Rectal smooth muscle tissue (tissue), 1 donor: ENCODE measurements around the gene ZNF331.
"Not testable (repeated sequence)": the region's sequence is repeated elsewhere in the genome, so short reads cannot be mapped to it uniquely, and the experiment has no call there.

Experiments used
- H3K27ac ChIP-seq: one replicate; pipeline ENCODE4 v1.7.0; 2013; ENCODE audit warnings: low read depth, low read length, inconsistent platforms
- H3K27me3 ChIP-seq: one replicate; pipeline ENCODE4 v1.7.0; 2013; ENCODE audit warnings: low read length; ENCODE audit not compliant: control insufficient read depth, insufficient read depth
- H3K36me3 ChIP-seq: one replicate; pipeline ENCODE4 v1.7.0; 2013; ENCODE audit warnings: low read length; ENCODE audit not compliant: control insufficient read depth, insufficient read depth
- H3K4me1 ChIP-seq: one replicate; pipeline ENCODE4 v1.7.0; 2013; ENCODE audit warnings: low read length; ENCODE audit not compliant: control insufficient read depth, insufficient read depth
- H3K4me3 ChIP-seq: one replicate; pipeline ENCODE4 v1.7.0; 2013; ENCODE audit warnings: low read length
- H3K9ac ChIP-seq: one replicate; pipeline ENCODE4 v1.7.0; 2013; ENCODE audit warnings: low read length

The ZNF331 gene

GRCh38 chr19:53511357-53511756 is 26.6 kb upstream of the ZNF331 start:
- no peak overlapping the region for H3K4me3 ChIP-seq
- H3K27ac ChIP-seq, result no peak overlapping the region
- no peaks in the 10 kb centered on the region for H3K27me3 ChIP-seq
- no peak overlapping the region for H3K9ac ChIP-seq
- no peaks in the 10 kb centered on the region for H3K4me1 ChIP-seq
- H3K36me3 ChIP-seq, result no peaks in the 10 kb centered on the region

GRCh38 chr19:53511933-53512374 is 26.0 kb upstream of the ZNF331 start:
- Histone ChIP-seq H3K27me3 (no peaks in the 10 kb centered on the region), H3K36me3 (no peaks in the 10 kb centered on the region), H3K27ac (no peak overlapping the region), H3K9ac (no peak overlapping the region), H3K4me1 (no peaks in the 10 kb centered on the region), H3K4me3 (no peak overlapping the region)

GRCh38 chr19:53515047-53515446 is 22.9 kb upstream of the ZNF331 start:
- not testable (repeated sequence) for H3K9ac ChIP-seq, H3K4me3 ChIP-seq, H3K27ac ChIP-seq, H3K4me1 ChIP-seq, H3K27me3 ChIP-seq, H3K36me3 ChIP-seq

GRCh38 chr19:53517114-53517741 is 20.7 kb upstream of the ZNF331 start:
- Histone ChIP-seq H3K4me3 (no peak overlapping the region), H3K4me1 (peaks cover 6% of the 10 kb centered on the region), H3K9ac (no peak overlapping the region), H3K36me3 (no peaks in the 10 kb centered on the region), H3K27me3 (no peaks in the 10 kb centered on the region), H3K27ac (no peak overlapping the region)

- no peaks in the 10 kb centered on the region for H3K36me3 ChIP-seq
- H3K27ac ChIP-seq, result no peak overlapping the region
- H3K27me3 ChIP-seq, result no peaks in the 10 kb centered on the region
- peaks cover 6% of the 10 kb centered on the region for H3K4me1 ChIP-seq
- no peak overlapping the region for H3K9ac ChIP-seq
- no peak overlapping the region for H3K4me3 ChIP-seq
Observed at GRCh38 chr19:53518121-53518520, 19.8 kb upstream of the ZNF331 start.

- Histone ChIP-seq H3K4me1 (peaks cover 6% of the 10 kb centered on the region), H3K27me3 (no peaks in the 10 kb centered on the region), H3K27ac (no peak overlapping the region), H3K4me3 (no peak overlapping the region), H3K9ac (no peak overlapping the region), H3K36me3 (no peaks in the 10 kb centered on the region)
Observed at GRCh38 chr19:53518716-53519115, 19.2 kb upstream of the ZNF331 start.

- Histone ChIP-seq H3K36me3 (no peaks in the 10 kb centered on the region), H3K27ac (no peak overlapping the region), H3K4me1 (peaks cover 6% of the 10 kb centered on the region), H3K9ac (no peak overlapping the region), H3K27me3 (no peaks in the 10 kb centered on the region), H3K4me3 (no peak overlapping the region)
Observed at GRCh38 chr19:53519446-53519845, 18.5 kb upstream of the ZNF331 start.

- Histone ChIP-seq H3K9ac (no peak overlapping the region), H3K36me3 (no peaks in the 10 kb centered on the region), H3K4me3 (peak overlapping the region; percentile 68), H3K27me3 (no peaks in the 10 kb centered on the region), H3K4me1 (peaks cover 6% of the 10 kb centered on the region), H3K27ac (peak overlapping the region; percentile 92)
Observed at GRCh38 chr19:53520163-53520546, 17.8 kb upstream of the ZNF331 start.

- H3K9ac ChIP-seq, result no peak overlapping the region
- no peaks in the 10 kb centered on the region for H3K36me3 ChIP-seq
- no peaks in the 10 kb centered on the region for H3K27me3 ChIP-seq
- H3K4me3 ChIP-seq, result peak overlapping the region; percentile 85
- H3K4me1 ChIP-seq, result peaks cover 6% of the 10 kb centered on the region
- peak overlapping the region; percentile 92 for H3K27ac ChIP-seq
Observed at GRCh38 chr19:53520547-53521372, 17.2 kb upstream of the ZNF331 start.

- H3K27ac ChIP-seq, result no peak overlapping the region
- peaks cover 6% of the 10 kb centered on the region for H3K4me1 ChIP-seq
- H3K4me3 ChIP-seq, result peak overlapping the region; percentile 85
- H3K9ac ChIP-seq, result no peak overlapping the region
- no peaks in the 10 kb centered on the region for H3K27me3 ChIP-seq
- H3K36me3 ChIP-seq, result no peaks in the 10 kb centered on the region
Observed at GRCh38 chr19:53521373-53522202, 16.4 kb upstream of the ZNF331 start.

GRCh38 chr19:53525922-53526321 is 12.0 kb upstream of the ZNF331 start:
- H3K27me3 ChIP-seq, result no peaks in the 10 kb centered on the region
- H3K27ac ChIP-seq, result no peak overlapping the region
- H3K36me3 ChIP-seq, result no peaks in the 10 kb centered on the region
- H3K4me3 ChIP-seq, result no peak overlapping the region
- H3K9ac ChIP-seq, result no peak overlapping the region
- peaks cover 3% of the 10 kb centered on the region for H3K4me1 ChIP-seq

GRCh38 chr19:53530622-53531021 is 7.3 kb upstream of the ZNF331 start:
- no peak overlapping the region for H3K27ac ChIP-seq
- H3K4me3 ChIP-seq, result no peak overlapping the region
- no peaks in the 10 kb centered on the region for H3K27me3 ChIP-seq
- H3K36me3 ChIP-seq, result no peaks in the 10 kb centered on the region
- H3K4me1 ChIP-seq, result no peaks in the 10 kb centered on the region
- H3K9ac ChIP-seq, result no peak overlapping the region
